Measurements from ENCODE around the gene MACROD2.

MACROD2 gene

GRCh38 chr20:14062171-14062570, 66.9 kb downstream of the MACROD2 start:
- no peak for TF ChIP-seq CTCF (IDR thresholded peaks at IDR 0.05; ENCODE audit: low read depth, low read length)
- no peak for DNase-seq (ENCODE audit: extremely low read depth, low read depth)

GRCh38 chr20:14062786-14063185, 67.5 kb downstream of the MACROD2 start:
- TF ChIP-seq CTCF (IDR thresholded peaks at IDR 0.05; ENCODE audit: low read depth, low read length), result no peak
- DNase-seq (ENCODE audit: extremely low read depth, low read depth), result no peak

GRCh38 chr20:14064333-14064732, 69.0 kb downstream of the MACROD2 start:
- no peak for TF ChIP-seq CTCF (IDR thresholded peaks at IDR 0.05; ENCODE audit: low read depth, low read length)
- no peak for DNase-seq (ENCODE audit: extremely low read depth, low read depth)

- no peak for DNase-seq (ENCODE audit: extremely low read depth, low read depth)
- TF ChIP-seq CTCF (IDR thresholded peaks at IDR 0.05; ENCODE audit: low read depth, low read length), result no peak
These were observed 69.6 kb downstream of the MACROD2 start for GRCh38 chr20:14064921-14065320.

GRCh38 chr20:14065774-14066173, 70.5 kb downstream of the MACROD2 start:
- DNase-seq (ENCODE audit: extremely low read depth, low read depth), result no peak
- no peak for TF ChIP-seq CTCF (IDR thresholded peaks at IDR 0.05; ENCODE audit: low read depth, low read length)

GRCh38 chr20:14067603-14068002, 72.3 kb downstream of the MACROD2 start:
- no peak for DNase-seq (ENCODE audit: extremely low read depth, low read depth)
- TF ChIP-seq CTCF (IDR thresholded peaks at IDR 0.05; ENCODE audit: low read depth, low read length), result no peak

GRCh38 chr20:14069796-14070195, 74.5 kb downstream of the MACROD2 start:
- no peak for DNase-seq (ENCODE audit: extremely low read depth, low read depth)
- no peak for TF ChIP-seq CTCF (IDR thresholded peaks at IDR 0.05; ENCODE audit: low read depth, low read length)

All from AG09319 (cell line).